ENCODE data around the gene MAP2K5.

Gene MAP2K5

DNA sequence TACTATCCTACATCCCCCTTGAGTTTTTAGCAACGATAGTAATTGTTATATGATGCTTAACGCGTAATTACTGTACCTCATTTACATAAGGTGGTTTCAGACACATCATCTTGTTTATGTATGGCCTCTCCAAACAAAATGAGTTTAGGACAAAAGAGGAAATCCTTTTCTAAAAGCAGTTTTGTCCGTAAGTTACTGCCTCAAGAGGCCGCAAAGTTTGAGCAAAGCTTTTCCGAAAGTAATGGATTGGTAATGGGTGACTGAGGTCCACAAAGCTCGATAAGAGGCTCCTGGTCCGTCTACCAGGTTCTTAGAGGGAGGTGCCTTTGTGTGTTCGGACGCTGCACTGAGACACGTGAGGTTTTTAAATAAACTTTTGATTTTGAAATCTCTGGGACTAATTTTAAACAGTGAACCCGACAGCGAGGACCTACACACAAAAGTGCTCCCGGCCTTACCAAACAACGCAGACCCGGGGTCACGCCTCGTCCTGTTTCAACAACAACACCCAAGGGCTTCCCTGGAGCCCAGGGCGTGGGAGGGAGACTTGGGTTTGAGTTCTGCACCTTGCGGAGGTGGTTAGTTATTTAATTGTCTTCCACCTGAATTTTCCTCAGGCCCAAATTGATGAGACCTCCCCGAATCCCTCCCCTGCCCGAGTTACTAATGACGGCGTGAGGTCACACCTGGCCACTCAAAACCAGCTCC, 22.0 kb upstream of the MAP2K5 start:
- TF ChIP-seq, protein P1, sequence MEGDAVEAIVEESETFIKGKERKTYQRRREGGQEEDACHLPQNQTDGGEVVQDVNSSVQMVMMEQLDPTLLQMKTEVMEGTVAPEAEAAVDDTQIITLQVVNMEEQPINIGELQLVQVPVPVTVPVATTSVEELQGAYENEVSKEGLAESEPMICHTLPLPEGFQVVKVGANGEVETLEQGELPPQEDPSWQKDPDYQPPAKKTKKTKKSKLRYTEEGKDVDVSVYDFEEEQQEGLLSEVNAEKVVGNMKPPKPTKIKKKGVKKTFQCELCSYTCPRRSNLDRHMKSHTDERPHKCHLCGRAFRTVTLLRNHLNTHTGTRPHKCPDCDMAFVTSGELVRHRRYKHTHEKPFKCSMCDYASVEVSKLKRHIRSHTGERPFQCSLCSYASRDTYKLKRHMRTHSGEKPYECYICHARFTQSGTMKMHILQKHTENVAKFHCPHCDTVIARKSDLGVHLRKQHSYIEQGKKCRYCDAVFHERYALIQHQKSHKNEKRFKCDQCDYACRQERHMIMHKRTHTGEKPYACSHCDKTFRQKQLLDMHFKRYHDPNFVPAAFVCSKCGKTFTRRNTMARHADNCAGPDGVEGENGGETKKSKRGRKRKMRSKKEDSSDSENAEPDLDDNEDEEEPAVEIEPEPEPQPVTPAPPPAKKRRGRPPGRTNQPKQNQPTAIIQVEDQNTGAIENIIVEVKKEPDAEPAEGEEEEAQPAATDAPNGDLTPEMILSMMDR (IDR thresholded peaks at IDR 0.05; ENCODE audit: control extremely low read depth, extremely low read depth, low read depth, missing control alignments) = no peak
- DNase-seq (ENCODE audit: extremely low spot score) = no peak
- ChIA-PET POLR2A (interaction anchor here (0.6 to 0.7 kb wide), 2 partner anchors 22 to 370 kb away, joined by 4 to 5 read pairs; partner anchors contain the start of gene MAP2K5), CTCF (interaction anchor here (0.9 to 1.6 kb wide), 4 partner anchors 9 to 19 kb away, joined by 3 to 5 read pairs (median 4); no protein-coding TSS in a partner anchor)

DNA sequence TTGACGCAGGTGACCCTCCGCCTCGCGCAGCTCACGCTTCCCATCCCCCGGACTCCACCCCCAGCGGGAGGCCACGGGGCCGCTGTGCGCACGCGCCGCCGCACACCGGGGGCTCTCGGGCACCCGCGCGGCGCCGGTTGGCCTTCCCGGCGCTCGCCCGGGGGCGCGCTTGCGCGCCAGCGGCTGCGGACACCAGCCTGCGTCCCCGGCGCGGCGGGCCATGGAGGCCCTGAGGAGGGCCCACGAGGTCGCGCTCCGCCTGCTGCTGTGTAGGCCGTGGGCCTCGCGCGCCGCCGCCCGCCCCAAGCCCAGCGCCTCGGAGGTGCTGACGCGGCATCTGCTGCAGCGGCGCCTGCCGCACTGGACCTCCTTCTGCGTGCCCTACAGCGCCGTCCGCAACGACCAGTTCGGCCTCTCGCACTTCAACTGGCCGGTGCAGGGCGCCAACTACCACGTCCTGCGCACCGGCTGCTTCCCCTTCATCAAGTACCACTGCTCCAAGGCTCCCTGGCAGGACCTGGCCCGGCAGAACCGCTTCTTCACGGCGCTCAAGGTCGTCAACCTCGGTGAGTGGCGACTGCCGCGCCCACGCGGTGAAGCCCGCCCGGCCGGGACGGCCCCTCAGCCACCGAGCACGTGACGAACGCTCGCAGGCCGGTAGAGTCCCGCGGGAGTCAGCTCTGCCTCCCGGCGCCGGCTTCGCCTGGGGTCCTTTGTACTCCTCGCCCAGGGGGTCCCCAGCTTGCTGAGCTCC, 21.3 kb upstream of the MAP2K5 start, which contains the start of gene C15orf61:
Gene C15orf61, plus strand, starts transcription at position 103 of the 754 bp plus-strand sequence. Its CDS starts 118 bp downstream, at position 221.
- CTCF ChIA-PET = interaction anchor here (0.9 to 1.6 kb wide), 6 partner anchors 9 to 314 kb away, joined by 3 to 5 read pairs (median 4); no protein-coding TSS in a partner anchor

DNA sequence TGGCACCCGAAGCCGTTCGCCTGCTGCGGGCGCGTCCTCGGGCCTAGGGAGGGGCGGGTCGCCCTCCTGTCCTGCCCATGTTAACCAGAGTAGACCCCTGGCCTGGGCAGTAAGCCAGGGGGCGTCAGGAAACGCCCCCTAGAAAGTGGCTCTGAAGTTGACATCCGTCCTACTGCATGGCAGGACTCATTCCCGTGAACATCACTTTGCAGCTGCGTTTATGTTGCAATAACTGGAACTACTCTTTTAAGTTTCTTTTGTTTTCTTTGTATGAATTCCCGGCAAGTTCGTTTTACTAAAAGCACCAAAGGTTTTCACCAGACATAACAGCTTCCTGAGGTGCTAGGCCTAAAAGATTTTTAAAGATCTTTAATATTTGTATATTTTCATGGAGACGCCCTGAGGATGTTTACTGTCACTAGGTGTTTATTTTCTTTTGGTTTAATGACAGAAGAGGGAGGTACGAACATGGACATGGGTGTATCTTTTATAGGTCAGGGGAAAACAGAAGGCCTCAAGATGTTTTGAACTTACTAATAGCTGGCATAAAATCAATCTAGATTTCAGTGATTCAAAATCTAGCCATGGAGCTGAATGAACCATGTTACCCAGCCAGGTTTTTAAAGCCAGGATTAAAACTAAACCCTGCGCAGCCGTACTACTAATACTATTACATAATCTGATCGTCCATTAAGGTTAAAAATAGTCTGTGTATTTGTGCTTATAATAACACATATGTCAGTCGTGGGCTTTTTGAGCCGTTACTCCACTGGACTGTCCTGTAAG, 20.5 kb upstream of the MAP2K5 start:
- POLR2A ChIA-PET = interaction anchor here (0.5 kb wide), 1 partner anchor 8 kb away, joined by 5 read pairs; no protein-coding TSS in a partner anchor
- TF ChIP-seq, protein P1 (IDR thresholded peaks at IDR 0.05; ENCODE audit: control extremely low read depth, extremely low read depth, low read depth, missing control alignments) = no peak
- CTCF ChIA-PET = interaction anchor here (0.9 to 1.6 kb wide), 5 partner anchors 8 to 313 kb away, joined by 3 to 5 read pairs (median 5); no protein-coding TSS in a partner anchor
- no peak for DNase-seq (ENCODE audit: extremely low spot score)

More for the DNA sequence above, 21.3 kb upstream of the MAP2K5 start, which contains the start of gene C15orf61:
- POLR2A ChIA-PET = interaction anchor here (0.7 kb wide), 1 partner anchor 21 kb away, joined by 4 read pairs; the partner anchor contains the start of gene MAP2K5
- DNase-seq (ENCODE audit: extremely low spot score) = peak; percentile 95
- TF ChIP-seq, protein P1 (IDR thresholded peaks at IDR 0.05; ENCODE audit: control extremely low read depth, extremely low read depth, low read depth, missing control alignments) = peak; percentile 19

DNA sequence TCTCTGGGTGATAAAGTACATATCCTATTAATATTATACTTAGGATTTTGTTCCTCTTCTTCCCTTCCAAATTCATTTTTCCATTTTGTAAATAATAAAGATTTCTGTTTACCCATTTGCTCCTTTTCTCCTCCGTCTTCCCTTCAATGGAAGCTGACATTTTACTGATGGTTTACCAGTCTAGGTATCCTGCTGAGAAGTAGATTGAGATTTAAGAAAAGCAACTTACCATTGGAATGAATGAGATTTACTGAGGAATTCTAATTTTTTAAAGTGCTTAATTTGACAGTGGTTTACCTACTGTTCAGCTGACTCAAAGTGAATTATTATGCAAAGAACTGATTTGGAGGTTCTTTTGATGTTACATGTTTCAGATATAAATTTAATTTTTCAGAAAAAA, 19.2 kb upstream of the MAP2K5 start:
- TF ChIP-seq, protein P1 (IDR thresholded peaks at IDR 0.05; ENCODE audit: control extremely low read depth, extremely low read depth, low read depth, missing control alignments) = no peak
- no peak for DNase-seq (ENCODE audit: extremely low spot score)
- ChIA-PET POLR2A (no interaction called here), CTCF (interaction anchor here (1.2 kb wide), 1 partner anchor 10 kb away, joined by 3 read pairs; no protein-coding TSS in a partner anchor)

DNA sequence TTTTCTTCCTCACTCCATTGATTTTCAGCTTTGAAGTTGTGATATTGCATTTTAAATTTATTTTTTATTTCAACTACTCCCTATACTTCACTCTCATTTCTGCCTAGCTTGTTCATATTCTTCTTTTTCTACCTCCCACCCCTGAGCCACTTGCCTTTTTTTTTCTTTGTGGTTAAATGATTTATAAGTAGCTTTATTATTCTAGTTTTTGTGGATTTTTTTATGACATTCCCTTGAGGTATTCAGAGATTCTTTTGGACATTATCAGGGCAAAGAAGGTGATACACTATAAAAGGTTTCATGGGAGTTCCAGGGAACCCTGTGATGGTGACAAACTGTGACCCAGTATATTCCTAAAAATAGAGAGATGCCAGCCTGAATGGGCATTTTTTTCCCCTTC, 18.3 kb upstream of the MAP2K5 start:
- POLR2A ChIA-PET = interaction anchor here (0.7 kb wide), 2 partner anchors 10 to 1295 kb away, joined by 4 to 5 read pairs; no protein-coding TSS in a partner anchor
- CTCF ChIA-PET = interaction anchor here (1.0 to 1.2 kb wide), 3 partner anchors 9 to 16 kb away, joined by 3 read pairs; no protein-coding TSS in a partner anchor
- TF ChIP-seq, protein P1 (IDR thresholded peaks at IDR 0.05; ENCODE audit: control extremely low read depth, extremely low read depth, low read depth, missing control alignments) = no peak
- no peak for DNase-seq (ENCODE audit: extremely low spot score)
